GM12865 (cell line): ENCODE data around the gene UGT1A9.

ENCODE experiments used
- DNase-seq: peaks from one replicate; pipeline ENCODE4 v3.0.0; 2010; ENCODE audit warnings: low read depth
- H3K4me3 ChIP-seq: 2 replicates; pipeline ENCODE4 v1.5.1; 2011; ENCODE audit warnings: mild to moderate bottlenecking, low read depth, low read length, control low read depth
- CTCF ChIP-seq: IDR thresholded peaks from 2 replicates; pipeline ENCODE4 v1.5.1; 2011; ENCODE audit warnings: low read length, control low read depth, low read depth, inconsistent platforms; ENCODE audit not compliant: insufficient read depth; ENCODE audit errors: missing control alignments

Gene UGT1A9

GRCh38 chr2:233816771-233817170 lies 145.1 kb downstream of the UGT1A9 start:
- no peak for TF ChIP-seq CTCF
- no peak for DNase-seq
- H3K4me3 ChIP-seq: no peak overlapping the region

DNA sequence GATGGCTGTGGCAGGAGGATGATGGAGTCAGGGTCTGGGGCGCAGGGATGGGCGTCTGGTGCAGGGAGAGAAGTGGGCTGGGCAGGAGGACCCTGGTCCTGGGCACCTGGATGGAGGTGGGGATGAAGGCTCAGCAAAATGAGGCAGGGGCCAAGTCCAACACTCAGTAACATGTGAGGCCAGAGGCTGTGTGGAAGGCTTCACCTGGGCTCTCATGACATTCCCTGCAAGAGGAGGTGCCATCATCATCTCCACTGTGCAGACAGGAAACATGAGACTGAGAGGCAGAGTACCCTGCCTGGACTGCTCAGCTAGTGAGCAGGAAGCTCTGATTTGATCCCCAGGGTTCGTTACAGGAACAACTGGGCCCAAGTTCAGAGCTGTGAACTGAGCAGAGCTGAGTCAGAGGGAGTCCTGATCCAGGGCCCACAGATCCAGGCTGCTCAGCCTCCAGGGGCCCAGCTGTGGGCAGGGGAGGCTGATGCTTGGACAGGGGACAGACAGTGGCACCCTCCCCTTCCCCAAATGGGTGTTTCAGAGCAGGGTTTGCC lies 145.7 kb downstream of the UGT1A9 start:
- no peak for DNase-seq
- no peak overlapping the region for H3K4me3 ChIP-seq
- no peak for TF ChIP-seq CTCF

GRCh38 chr2:233817995-233818638 lies 146.4 kb downstream of the UGT1A9 start:
- no peak for DNase-seq
- TF ChIP-seq CTCF: no peak
- no peak overlapping the region for H3K4me3 ChIP-seq

DNA sequence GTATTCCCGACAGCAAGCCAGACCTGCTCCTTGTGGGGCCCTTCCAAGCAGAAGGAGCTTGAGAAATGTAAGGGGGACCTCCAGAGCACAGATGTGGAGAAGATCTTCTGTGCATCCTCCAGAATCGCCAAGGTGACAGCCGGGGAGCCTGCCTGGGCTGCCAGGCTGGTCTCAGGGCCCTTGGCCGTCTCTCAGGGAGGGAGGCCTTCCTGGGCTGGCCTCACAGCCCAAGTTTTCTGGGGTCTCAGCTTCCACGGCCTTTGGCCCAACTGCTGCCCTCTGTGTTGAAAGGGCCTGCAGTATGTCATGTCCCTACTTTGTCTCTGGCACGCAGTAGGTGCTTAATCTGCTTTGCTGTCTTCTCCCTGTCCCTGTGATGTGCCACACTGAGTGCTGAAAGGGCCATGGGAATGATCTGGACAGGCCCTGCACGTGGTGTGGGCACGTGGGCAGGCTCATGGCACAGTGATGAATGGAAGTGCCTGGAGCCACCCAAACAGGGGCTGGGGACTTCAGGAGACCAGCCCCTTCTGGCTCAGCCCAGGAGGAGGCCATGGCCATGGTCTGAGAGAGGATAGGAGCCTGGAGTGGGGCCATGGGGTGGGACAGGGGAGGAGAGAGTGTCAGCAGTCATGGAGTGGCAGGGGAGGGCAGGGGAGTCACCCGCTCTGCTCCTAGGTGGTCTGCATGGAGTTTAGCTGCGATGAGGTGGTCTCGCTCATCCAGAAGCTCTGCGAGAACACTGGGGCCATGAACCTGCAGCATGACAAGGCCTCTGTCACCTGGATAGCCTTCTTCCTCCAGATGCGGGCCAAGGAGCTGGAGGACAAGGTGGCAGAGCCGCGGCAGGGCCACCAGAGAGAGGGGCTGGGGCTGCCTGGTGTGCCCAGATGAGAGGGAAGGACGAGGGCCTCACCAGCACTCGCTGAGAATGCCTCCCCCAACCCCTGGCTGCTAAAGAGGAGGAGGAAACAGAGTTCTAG lies 147.2 kb downstream of the UGT1A9 start:
- no peak for DNase-seq
- no peak overlapping the region for H3K4me3 ChIP-seq
- no peak for TF ChIP-seq CTCF

- no peak for DNase-seq
- no peak for TF ChIP-seq CTCF
- H3K4me3 ChIP-seq: no peak overlapping the region
These were observed 148.4 kb downstream of the UGT1A9 start for GRCh38 chr2:233819884-233820773.

DNA sequence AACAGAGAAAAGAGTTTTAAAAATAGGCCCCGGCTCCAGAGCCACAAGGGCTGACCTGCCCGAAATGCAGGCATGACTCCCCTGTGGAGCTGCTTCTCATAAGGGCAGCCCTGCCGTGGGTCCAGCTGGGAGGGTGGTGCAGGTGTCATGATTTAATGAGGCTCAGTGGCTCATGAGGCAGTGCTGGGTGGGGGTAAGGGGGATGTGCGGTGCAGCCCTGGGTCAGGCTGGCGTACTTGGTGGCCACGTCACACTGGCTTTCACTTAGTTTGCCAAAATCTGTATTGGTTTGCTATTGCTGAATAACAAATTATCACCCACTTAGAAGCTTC lies 149.0 kb downstream of the UGT1A9 start:
- TF ChIP-seq CTCF: no peak
- DNase-seq: no peak
- no peak overlapping the region for H3K4me3 ChIP-seq
